Right lobe of liver (tissue), 6 donors: Measurements from ENCODE around the gene TNK1. TPM values are rescaled to one million over a fixed set of nuclear protein-coding genes. Genes with fewer than 3 reads are reported as not detected.
A peak's percentile ranks its signal among the peaks of the same experiment; 100 is the strongest.

Experiments used
- ATAC-seq, 4 donors: fragments of 200-7000 bp; cut with Tn5 transposase; one replicate each; pipeline ENCODE4 v1.9.1; 2020; ENCODE audit warnings: mild to moderate bottlenecking in 4 of 4, moderate library complexity in 4 of 4
- DNase-seq, 3 donors: peaks; one replicate each; pipeline ENCODE4 v3.0.0-alpha.2; 2020
- H3K27ac ChIP-seq, 3 donors: fragments of 200-600 bp; one replicate each; pipeline ENCODE4 v1.8.0; 2022
- H3K27me3 ChIP-seq, 2 donors: fragments of 200-600 bp; one replicate each; pipeline ENCODE4 v1.8.0; 2022
- H3K36me3 ChIP-seq, 4 donors: fragments of 200-600 bp; sonication (generic) in 1 of 4; one replicate each; pipeline versions ENCODE4 v1.5.1 to v1.8.0; 2017 to 2022; ENCODE audit warnings: control low read depth in 1 of 4
- H3K4me1 ChIP-seq, 4 donors: fragments of 200-600 bp; sonication (generic) in 1 of 4; one replicate each; pipeline versions ENCODE4 v1.5.1 to v1.8.0; 2017 to 2022; ENCODE audit warnings: control low read depth in 1 of 4
- H3K4me3 ChIP-seq, 3 donors: fragments of 200-600 bp; one replicate each; pipeline ENCODE4 v1.8.0; 2022
- H3K9me3 ChIP-seq, 4 donors: fragments of 200-600 bp; sonication (generic) in 1 of 4; one replicate each; pipeline versions ENCODE4 v1.5.1 to v1.8.0; 2017 to 2022; ENCODE audit warnings: control low read depth in 1 of 4
- POLR2A ChIP-seq: fragments of 450-650 bp; IDR thresholded peaks from one replicate; pipeline ENCODE4 v1.6.1; 2017; ENCODE audit warnings: antibody characterized with exemption, mild to moderate bottlenecking
- WGBS: methylation state at CpG from one replicate; pipeline ENCODE4 v1.1.6; 2018; ENCODE audit warnings: low coverage, low lambda C conversion rate; ENCODE audit not compliant: insufficient coverage; ENCODE audit errors: missing lambda C conversion rate; 5-methylcytosine and 5-hydroxymethylcytosine counted together
- intact Hi-C, 2 donors: fragments of 100-400 bp; cut with DNase I; formaldehyde crosslinking; loops; one replicate each; pipeline versions ENCODE4 v1.11.2 to v1.14.1; 2022
- total RNA-seq, 6 experiments: library from RNA; depleted of rRNA in 2 of 6; stranded (reverse); fragments of >200 nt in 2 of 6; fragmentation: NEBNext Ultra II Directional in 3 of 6; extraction: Animal tissue kit (Norgen Biotek cat#: 25700) in 3 of 6; gene quantifications; one replicate each; pipeline versions ENCODE4 v1.1.0 to v1.2.4, GENCODE V29; 2016 to 2023
- TF ChIP-seq, protein P1 (sequence below), 4 donors: fragments of 200-600 bp in 3 of 4; fragments of 450-650 bp in 1 of 4; IDR thresholded peaks; one replicate each; pipeline versions ENCODE4 v1.5.1 to v1.8.0; 2016 to 2022; ENCODE audit warnings: antibody characterized with exemption in 4 of 4, mild to moderate bottlenecking in 2 of 4
- donor health status: DM: no; HTN: yes; CAD: no.
- donor health status: DM: no; HTN: no; CAD: no.
- donor health status: DM: no; HTN: no; CAD: no.
- donor health status: DM: no; HTN: yes; CAD: no.
- donor health status: DM: no; HTN: yes; CAD: no.

The TNK1 gene
- total RNA-seq, 6 experiments from 2014 or later: 2.9 to 5.1 (median 4.0) TPM

DNA sequence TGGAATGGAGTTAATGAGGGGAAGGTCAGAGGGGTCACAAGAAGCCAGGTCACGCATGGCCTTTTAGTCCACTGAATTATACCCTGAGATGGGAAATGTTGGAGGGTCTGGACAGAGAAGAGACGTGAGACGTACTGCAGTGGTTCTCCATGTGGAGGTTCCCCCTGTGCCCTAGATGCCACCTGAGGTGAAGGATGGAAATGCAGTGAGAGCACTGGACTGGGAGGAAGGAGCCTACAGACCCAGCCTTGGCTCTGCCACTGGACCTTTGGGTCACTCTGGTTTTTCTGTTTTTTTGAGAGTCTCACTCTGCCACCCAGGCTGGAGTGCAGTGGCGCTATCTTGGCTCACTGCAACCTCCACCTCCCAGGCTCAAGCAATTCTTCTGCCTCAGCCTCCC lies 15.3 kb downstream of the TNK1 start:
- WGBS: 100% methylated on average over 1 of the region's 4 CpGs
- TF ChIP-seq, protein P1, sequence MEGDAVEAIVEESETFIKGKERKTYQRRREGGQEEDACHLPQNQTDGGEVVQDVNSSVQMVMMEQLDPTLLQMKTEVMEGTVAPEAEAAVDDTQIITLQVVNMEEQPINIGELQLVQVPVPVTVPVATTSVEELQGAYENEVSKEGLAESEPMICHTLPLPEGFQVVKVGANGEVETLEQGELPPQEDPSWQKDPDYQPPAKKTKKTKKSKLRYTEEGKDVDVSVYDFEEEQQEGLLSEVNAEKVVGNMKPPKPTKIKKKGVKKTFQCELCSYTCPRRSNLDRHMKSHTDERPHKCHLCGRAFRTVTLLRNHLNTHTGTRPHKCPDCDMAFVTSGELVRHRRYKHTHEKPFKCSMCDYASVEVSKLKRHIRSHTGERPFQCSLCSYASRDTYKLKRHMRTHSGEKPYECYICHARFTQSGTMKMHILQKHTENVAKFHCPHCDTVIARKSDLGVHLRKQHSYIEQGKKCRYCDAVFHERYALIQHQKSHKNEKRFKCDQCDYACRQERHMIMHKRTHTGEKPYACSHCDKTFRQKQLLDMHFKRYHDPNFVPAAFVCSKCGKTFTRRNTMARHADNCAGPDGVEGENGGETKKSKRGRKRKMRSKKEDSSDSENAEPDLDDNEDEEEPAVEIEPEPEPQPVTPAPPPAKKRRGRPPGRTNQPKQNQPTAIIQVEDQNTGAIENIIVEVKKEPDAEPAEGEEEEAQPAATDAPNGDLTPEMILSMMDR (IDR thresholded peaks at IDR 0.05): no peak
- TF ChIP-seq POLR2A: no peak
- DNase-seq: peak in 1 of 3 donors; percentile 14

DNA sequence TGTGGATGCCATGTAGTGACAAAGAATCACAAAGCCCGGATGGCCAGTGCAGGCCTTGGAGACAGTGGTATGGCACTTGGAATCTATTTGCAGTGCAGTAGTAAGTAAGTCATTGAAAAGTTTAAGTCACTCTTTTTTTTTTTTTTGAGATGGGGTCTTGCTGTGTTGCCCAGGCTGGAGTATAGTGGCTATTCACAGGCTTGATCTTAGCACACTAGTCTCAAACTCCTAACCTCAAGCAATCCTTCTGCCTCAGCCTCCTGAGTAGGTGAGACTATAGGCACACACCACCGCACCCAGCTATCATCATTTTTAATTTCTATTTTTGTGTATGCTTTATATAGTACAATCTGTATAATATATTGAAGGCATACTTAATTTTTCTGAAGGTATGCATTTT lies 17.7 kb downstream of the TNK1 start:
- DNase-seq (no peak), ATAC-seq (no peak)
- Histone ChIP-seq H3K27ac (no peak overlapping the region), H3K27me3 (no peaks in the 10 kb centered on the region), H3K36me3 (no peaks in the 10 kb centered on the region), H3K4me3 (no peak overlapping the region), H3K9me3 (no peaks in the 10 kb centered on the region), H3K4me1 (peaks cover 0 to 16% (median 3%) of the 10 kb centered on the region in 4 donors)
- TF ChIP-seq, protein P1 (IDR thresholded peaks at IDR 0.05): no peak
- TF ChIP-seq POLR2A: no peak
- intact Hi-C loops: no loop called here
- 74% methylated on average over 2 of the region's 2 CpGs for WGBS

More for the DNA sequence above, 15.3 kb downstream of the TNK1 start:
- ATAC-seq: no peak
- H3K27ac ChIP-seq: no peak overlapping the region
- no peak overlapping the region for H3K4me3 ChIP-seq
- intact Hi-C loops: no loop called here
- H3K27me3 ChIP-seq: no peaks in the 10 kb centered on the region
- no peaks in the 10 kb centered on the region for H3K36me3 ChIP-seq
- H3K9me3 ChIP-seq: no peaks in the 10 kb centered on the region
- H3K4me1 ChIP-seq: peaks cover 0 to 6% (median 0%) of the 10 kb centered on the region in 4 donors

DNA sequence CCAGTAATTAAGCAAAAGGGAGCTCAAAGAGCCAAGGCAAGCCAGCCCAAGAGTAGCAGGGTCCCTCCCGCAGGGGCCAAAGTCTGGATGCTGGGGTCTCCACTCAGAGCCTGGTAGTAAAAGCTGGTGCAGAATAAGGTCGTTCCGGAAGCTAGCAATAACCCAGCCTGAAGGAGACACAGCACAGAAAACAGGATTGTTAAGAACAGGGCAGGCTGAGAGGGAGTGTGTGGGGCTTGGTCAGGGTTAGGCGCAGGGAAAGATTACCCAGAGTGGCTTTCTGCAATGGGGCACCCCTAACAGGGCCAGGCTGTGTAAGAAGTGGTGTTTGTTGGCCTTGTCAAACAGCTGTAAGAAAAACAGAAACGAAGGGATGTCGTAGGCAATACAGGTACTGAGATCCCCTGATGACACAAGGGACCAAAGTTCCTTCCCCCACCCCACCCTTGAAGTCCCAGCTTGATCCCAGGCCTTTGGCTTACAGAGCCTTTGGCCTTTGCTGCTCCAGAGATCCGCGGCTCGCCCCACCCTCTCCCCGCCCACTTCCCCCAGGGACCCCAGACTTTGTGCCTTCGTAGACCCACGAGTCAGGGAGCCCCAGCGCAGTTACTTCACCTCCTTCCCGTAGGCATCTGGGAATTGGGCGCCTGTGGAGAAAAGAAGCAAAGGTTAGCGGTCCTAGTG lies 22.3 kb downstream of the TNK1 start:
- H3K27ac ChIP-seq: peak overlapping the region; percentile 86 to 87 (median 87)
- no peaks in the 10 kb centered on the region for H3K36me3 ChIP-seq
- peaks cover 0 to 10% (median 3%) of the 10 kb centered on the region in 4 donors for H3K4me1 ChIP-seq
- intact Hi-C loops: no loop called here
- peak overlapping the region; percentile 63 to 81 (median 74) for H3K4me3 ChIP-seq
- ATAC-seq (peak; percentile 33 to 48 (median 38)), DNase-seq (peak; percentile 59 to 83 (median 80))
- no peaks in the 10 kb centered on the region for H3K27me3 ChIP-seq
- 15% methylated on average over 10 of the region's 16 CpGs for WGBS
- H3K9me3 ChIP-seq: no peaks in the 10 kb centered on the region
- no peak for TF ChIP-seq POLR2A
- TF ChIP-seq, protein P1 (IDR thresholded peaks at IDR 0.05): no peak

DNA sequence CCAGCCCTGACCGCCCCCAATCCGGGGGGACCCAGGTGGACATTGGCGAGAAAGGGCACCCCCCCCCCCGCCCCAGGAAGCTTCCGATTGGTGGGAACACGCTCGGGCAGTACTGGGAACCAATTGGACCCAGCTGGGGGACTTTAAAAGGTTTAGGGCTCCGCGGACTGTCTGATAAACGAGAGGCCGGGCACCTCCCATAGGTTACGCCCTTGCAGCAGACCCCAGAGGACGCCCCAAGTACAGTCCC lies 22.8 kb downstream of the TNK1 start:
- WGBS: 2% methylated on average over 13 of the region's 13 CpGs

More for the DNA sequence above, 22.8 kb downstream of the TNK1 start:
- H3K36me3 ChIP-seq: no peaks in the 10 kb centered on the region
- TF ChIP-seq POLR2A: no peak
- TF ChIP-seq, protein P1 (IDR thresholded peaks at IDR 0.05): no peak
- ATAC-seq (peak; percentile 47 to 65 (median 60)), DNase-seq (no peak)
- no peaks in the 10 kb centered on the region for H3K9me3 ChIP-seq
- intact Hi-C loops: no loop called here
- H3K4me3 ChIP-seq: peak overlapping the region; percentile 63 to 81 (median 74)
- H3K27me3 ChIP-seq: no peaks in the 10 kb centered on the region
- H3K27ac ChIP-seq: peak overlapping the region; percentile 86 to 87 (median 87)
- peaks cover 0 to 10% (median 3%) of the 10 kb centered on the region in 4 donors for H3K4me1 ChIP-seq
